Liver (tissue), 9 donors: Measurements from ENCODE around the gene RPS6KC1. TPM values are rescaled to one million over a fixed set of nuclear protein-coding genes. Genes with fewer than 3 reads are reported as not detected.

Source experiments
- DNase-seq: peaks from one replicate; pipeline ENCODE4 v3.0.0-alpha.2; 2017; ENCODE audit warnings: low spot score
- H3K27ac ChIP-seq, 2 donors: one replicate each; pipeline ENCODE4 v1.7.0; 2013; ENCODE audit warnings: inconsistent platforms in 2 of 2, low read length in 2 of 2, control low read depth in 1 of 2, low read depth in 1 of 2, mild to moderate bottlenecking in 1 of 2
- H3K27me3 ChIP-seq, 4 donors: one replicate each; pipeline versions ENCODE4 v1.6.1 to v1.7.0; 2013; ENCODE audit warnings: low read length in 3 of 4, inconsistent platforms in 1 of 4, mild to moderate bottlenecking in 1 of 4, moderate library complexity in 1 of 4; ENCODE audit not compliant: control insufficient read depth in 4 of 4, insufficient read depth in 4 of 4
- H3K36me3 ChIP-seq, 4 donors: one replicate each; pipeline versions ENCODE4 v1.6.1 to v1.7.0; 2013; ENCODE audit warnings: low read length in 3 of 4, mild to moderate bottlenecking in 3 of 4, low read depth in 1 of 4, moderate library complexity in 1 of 4; ENCODE audit not compliant: control insufficient read depth in 4 of 4, insufficient read depth in 3 of 4
- H3K4me1 ChIP-seq, 4 donors: one replicate each; pipeline versions ENCODE4 v1.6.1 to v1.7.0; 2013; ENCODE audit warnings: low read length in 3 of 4, mild to moderate bottlenecking in 3 of 4, moderate library complexity in 1 of 4; ENCODE audit not compliant: control insufficient read depth in 4 of 4, insufficient read depth in 4 of 4
- H3K4me3 ChIP-seq, 3 donors: one replicate each; pipeline versions ENCODE4 v1.6.1 to v1.7.0; 2013; ENCODE audit warnings: low read length in 3 of 3, control low read depth in 1 of 3, low read depth in 1 of 3, mild to moderate bottlenecking in 1 of 3
- H3K9ac ChIP-seq, 2 donors: one replicate each; pipeline ENCODE4 v1.7.0; 2013; ENCODE audit warnings: low read length in 2 of 2, mild to moderate bottlenecking in 2 of 2, moderate library complexity in 2 of 2, control low read depth in 1 of 2, low read depth in 1 of 2
- H3K9me3 ChIP-seq, 4 donors: one replicate each; pipeline versions ENCODE4 v1.6.1 to v1.7.0; 2013; ENCODE audit warnings: low read length in 3 of 4; ENCODE audit not compliant: control insufficient read depth in 4 of 4
- EGR1 ChIP-seq, 2 donors: IDR thresholded peaks; 2 replicates each; pipeline ENCODE4 v1.6.1; 2016 to 2018; ENCODE audit warnings: antibody characterized with exemption in 2 of 2, low read depth in 2 of 2
- FOXA1 ChIP-seq: IDR thresholded peaks from 2 replicates; pipeline ENCODE4 v1.6.1; 2016; ENCODE audit warnings: antibody characterized with exemption
- GABPA ChIP-seq, 2 donors: IDR thresholded peaks in 1 of 2; conservative IDR thresholded peaks in 1 of 2; 2 replicates each; pipeline ENCODE4 v1.6.1; 2016; ENCODE audit warnings: antibody characterized with exemption in 2 of 2, mild to moderate bottlenecking in 1 of 2, moderate library complexity in 1 of 2
- HNF4A ChIP-seq, 2 donors: conservative IDR thresholded peaks; 2 replicates each; pipeline ENCODE4 v1.6.1; 2016; ENCODE audit warnings: antibody characterized with exemption in 2 of 2, mild to moderate bottlenecking in 2 of 2
- HNF4G ChIP-seq: IDR thresholded peaks from 2 replicates; pipeline ENCODE4 v1.6.1; 2016; ENCODE audit warnings: antibody characterized with exemption
- JUND ChIP-seq, 2 donors: IDR thresholded peaks; 2 replicates each; pipeline ENCODE4 v1.6.1; 2016; ENCODE audit warnings: antibody characterized with exemption in 2 of 2
- RXRA ChIP-seq, 2 donors: IDR thresholded peaks; 2 replicates each; pipeline ENCODE4 v1.6.1; 2017 to 2018; ENCODE audit warnings: antibody characterized with exemption in 2 of 2, mild to moderate bottlenecking in 1 of 2
- SP1 ChIP-seq: IDR thresholded peaks from 2 replicates; pipeline ENCODE4 v1.6.1; 2018; ENCODE audit warnings: antibody characterized with exemption, mild to moderate bottlenecking
- TAF1 ChIP-seq: conservative IDR thresholded peaks from 2 replicates; pipeline ENCODE4 v1.6.1; 2016; ENCODE audit warnings: antibody characterized with exemption, mild to moderate bottlenecking
- YY1 ChIP-seq: IDR thresholded peaks from 2 replicates; pipeline ENCODE4 v1.6.1; 2016; ENCODE audit warnings: antibody characterized with exemption, mild to moderate bottlenecking
- WGBS: extraction: QIAGEN DNeasy Blood & Tissue Kit; methylation state at CpG from one replicate; pipeline ENCODE4 v1.1.7; 2013; 5-methylcytosine and 5-hydroxymethylcytosine counted together
- polyA plus RNA-seq, 2 donors: library from polyadenylated mRNA; stranded (reverse) in 1 of 2; unstranded in 1 of 2; fragments of 200-250 nt in 1 of 2; fragments of >200 nt in 1 of 2; fragmentation: Nextera tagmentation in 1 of 2; extraction: Ambion mirVana in 1 of 2; gene quantifications; one replicate each; pipeline versions ENCODE4 v1.2.1 to v1.2.3, GENCODE V29; 2013 to 2015
- total RNA-seq, 2 donors: library from RNA; depleted of rRNA; stranded (reverse); fragments of >200 nt; gene quantifications; one replicate each; pipeline ENCODE4 v1.2.3, GENCODE V29; 2014
- TF ChIP-seq, protein P1 (sequence below): IDR thresholded peaks from 2 replicates; pipeline ENCODE4 v1.6.1; 2016; ENCODE audit warnings: antibody characterized with exemption
- TF ChIP-seq, protein P2 (sequence below): IDR thresholded peaks from 2 replicates; pipeline ENCODE4 v1.6.1; 2016; ENCODE audit warnings: antibody characterized with exemption, mild to moderate bottlenecking
- TF ChIP-seq, protein P3 (sequence below): IDR thresholded peaks from 2 replicates; pipeline ENCODE4 v1.6.1; 2016; ENCODE audit warnings: antibody characterized with exemption
- TF ChIP-seq, protein P4 (sequence below): IDR thresholded peaks from 2 replicates; pipeline ENCODE4 v1.6.1; 2016; ENCODE audit warnings: antibody characterized with exemption
- TF ChIP-seq, protein P5 (sequence below): fragments of 150-350 bp; IDR thresholded peaks from 2 replicates; pipeline ENCODE4 v1.5.1; 2017; ENCODE audit warnings: improper control_type of control experiment, low read depth, low read length; ENCODE audit not compliant: missing input control
- donor health status: healthy.
- donor health status: healthy.
- donor health status: healthy.
- donor health status: healthy.
- donor health status: healthy.

Gene RPS6KC1
- total and polyA plus RNA-seq, 4 donors = 3.5 to 15.6 (median 9.8) TPM

DNA sequence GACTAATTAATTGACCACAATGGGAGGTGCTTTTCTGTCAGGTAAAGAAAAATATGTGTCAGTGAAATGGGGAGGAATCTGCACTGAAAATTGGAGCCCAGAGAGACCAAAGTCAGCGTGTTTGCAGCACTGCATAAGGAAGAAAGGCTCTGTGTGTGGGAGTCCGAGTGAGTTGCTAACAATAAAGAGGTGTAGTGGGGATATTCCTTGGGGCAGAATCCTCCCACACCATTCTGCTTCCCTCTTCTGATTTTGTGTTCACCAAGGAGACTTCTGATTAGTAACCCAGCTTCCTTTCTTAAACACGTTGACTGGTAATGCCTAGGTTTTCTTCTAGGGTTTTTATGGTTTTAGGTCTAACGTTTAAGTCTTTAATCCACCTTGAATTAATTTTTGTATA, 240.5 kb downstream of the RPS6KC1 start:
- TF ChIP-seq, protein P1, sequence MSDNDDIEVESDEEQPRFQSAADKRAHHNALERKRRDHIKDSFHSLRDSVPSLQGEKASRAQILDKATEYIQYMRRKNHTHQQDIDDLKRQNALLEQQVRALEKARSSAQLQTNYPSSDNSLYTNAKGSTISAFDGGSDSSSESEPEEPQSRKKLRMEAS = no peak
- no peak for TF ChIP-seq FOXA1
- TF ChIP-seq SP1 = no peak
- TF ChIP-seq, protein P2, sequence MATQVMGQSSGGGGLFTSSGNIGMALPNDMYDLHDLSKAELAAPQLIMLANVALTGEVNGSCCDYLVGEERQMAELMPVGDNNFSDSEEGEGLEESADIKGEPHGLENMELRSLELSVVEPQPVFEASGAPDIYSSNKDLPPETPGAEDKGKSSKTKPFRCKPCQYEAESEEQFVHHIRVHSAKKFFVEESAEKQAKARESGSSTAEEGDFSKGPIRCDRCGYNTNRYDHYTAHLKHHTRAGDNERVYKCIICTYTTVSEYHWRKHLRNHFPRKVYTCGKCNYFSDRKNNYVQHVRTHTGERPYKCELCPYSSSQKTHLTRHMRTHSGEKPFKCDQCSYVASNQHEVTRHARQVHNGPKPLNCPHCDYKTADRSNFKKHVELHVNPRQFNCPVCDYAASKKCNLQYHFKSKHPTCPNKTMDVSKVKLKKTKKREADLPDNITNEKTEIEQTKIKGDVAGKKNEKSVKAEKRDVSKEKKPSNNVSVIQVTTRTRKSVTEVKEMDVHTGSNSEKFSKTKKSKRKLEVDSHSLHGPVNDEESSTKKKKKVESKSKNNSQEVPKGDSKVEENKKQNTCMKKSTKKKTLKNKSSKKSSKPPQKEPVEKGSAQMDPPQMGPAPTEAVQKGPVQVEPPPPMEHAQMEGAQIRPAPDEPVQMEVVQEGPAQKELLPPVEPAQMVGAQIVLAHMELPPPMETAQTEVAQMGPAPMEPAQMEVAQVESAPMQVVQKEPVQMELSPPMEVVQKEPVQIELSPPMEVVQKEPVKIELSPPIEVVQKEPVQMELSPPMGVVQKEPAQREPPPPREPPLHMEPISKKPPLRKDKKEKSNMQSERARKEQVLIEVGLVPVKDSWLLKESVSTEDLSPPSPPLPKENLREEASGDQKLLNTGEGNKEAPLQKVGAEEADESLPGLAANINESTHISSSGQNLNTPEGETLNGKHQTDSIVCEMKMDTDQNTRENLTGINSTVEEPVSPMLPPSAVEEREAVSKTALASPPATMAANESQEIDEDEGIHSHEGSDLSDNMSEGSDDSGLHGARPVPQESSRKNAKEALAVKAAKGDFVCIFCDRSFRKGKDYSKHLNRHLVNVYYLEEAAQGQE = no peak
- TF ChIP-seq, protein P3, sequence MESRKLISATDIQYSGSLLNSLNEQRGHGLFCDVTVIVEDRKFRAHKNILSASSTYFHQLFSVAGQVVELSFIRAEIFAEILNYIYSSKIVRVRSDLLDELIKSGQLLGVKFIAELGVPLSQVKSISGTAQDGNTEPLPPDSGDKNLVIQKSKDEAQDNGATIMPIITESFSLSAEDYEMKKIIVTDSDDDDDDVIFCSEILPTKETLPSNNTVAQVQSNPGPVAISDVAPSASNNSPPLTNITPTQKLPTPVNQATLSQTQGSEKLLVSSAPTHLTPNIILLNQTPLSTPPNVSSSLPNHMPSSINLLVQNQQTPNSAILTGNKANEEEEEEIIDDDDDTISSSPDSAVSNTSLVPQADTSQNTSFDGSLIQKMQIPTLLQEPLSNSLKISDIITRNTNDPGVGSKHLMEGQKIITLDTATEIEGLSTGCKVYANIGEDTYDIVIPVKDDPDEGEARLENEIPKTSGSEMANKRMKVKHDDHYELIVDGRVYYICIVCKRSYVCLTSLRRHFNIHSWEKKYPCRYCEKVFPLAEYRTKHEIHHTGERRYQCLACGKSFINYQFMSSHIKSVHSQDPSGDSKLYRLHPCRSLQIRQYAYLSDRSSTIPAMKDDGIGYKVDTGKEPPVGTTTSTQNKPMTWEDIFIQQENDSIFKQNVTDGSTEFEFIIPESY = no peak
- no peak for TF ChIP-seq HNF4G
- TF ChIP-seq, protein P4, sequence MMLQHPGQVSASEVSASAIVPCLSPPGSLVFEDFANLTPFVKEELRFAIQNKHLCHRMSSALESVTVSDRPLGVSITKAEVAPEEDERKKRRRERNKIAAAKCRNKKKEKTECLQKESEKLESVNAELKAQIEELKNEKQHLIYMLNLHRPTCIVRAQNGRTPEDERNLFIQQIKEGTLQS = no peak
- Histone ChIP-seq H3K4me1 (no peaks in the 10 kb centered on the region), H3K4me3 (no peak overlapping the region), H3K9me3 (peaks cover 0 to 12% (median 2%) of the 10 kb centered on the region in 4 donors), H3K27me3 (no peaks in the 10 kb centered on the region), H3K27ac (no peak overlapping the region), H3K36me3 (no peaks in the 10 kb centered on the region), H3K9ac (no peak overlapping the region)
- DNase-seq = no peak
- 87% methylated on average over 4 of the region's 4 CpGs for WGBS

DNA sequence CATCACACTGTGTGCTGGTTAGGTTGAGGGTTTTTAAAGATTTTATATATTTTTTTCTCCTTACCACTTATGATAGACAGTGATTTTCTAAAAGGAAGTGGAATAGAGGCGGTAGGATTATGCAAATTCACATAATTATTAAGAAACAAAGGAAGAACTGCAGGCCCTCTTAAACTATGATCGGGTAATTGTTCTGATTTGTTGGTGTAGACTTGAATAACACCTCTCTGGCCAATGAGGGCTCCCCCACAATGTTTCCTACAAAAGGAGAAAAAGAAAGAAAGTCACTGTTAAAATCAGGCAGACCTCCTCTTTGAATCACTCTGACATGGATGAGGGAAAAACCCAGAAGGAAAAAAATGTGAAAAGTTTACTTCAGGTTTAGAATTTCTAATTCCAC, 241.6 kb downstream of the RPS6KC1 start:
- TF ChIP-seq TAF1 (no peak), EGR1 (IDR thresholded peaks at IDR 0.05; ENCODE audit: low read depth in 2 of 2) (no peak), RXRA (IDR thresholded peaks at IDR 0.05) (no peak), FOXA1 (no peak), JUND (IDR thresholded peaks at IDR 0.05) (no peak), HNF4A (conservative IDR thresholded peaks at IDR 0.05) (no peak), GABPA (IDR thresholded peaks at IDR 0.05 in 1 of 2, conservative IDR thresholded peaks at IDR 0.05 in 1 of 2) (no peak), YY1 (no peak), SP1 (no peak), HNF4G (no peak)
- TF ChIP-seq, protein P5, sequence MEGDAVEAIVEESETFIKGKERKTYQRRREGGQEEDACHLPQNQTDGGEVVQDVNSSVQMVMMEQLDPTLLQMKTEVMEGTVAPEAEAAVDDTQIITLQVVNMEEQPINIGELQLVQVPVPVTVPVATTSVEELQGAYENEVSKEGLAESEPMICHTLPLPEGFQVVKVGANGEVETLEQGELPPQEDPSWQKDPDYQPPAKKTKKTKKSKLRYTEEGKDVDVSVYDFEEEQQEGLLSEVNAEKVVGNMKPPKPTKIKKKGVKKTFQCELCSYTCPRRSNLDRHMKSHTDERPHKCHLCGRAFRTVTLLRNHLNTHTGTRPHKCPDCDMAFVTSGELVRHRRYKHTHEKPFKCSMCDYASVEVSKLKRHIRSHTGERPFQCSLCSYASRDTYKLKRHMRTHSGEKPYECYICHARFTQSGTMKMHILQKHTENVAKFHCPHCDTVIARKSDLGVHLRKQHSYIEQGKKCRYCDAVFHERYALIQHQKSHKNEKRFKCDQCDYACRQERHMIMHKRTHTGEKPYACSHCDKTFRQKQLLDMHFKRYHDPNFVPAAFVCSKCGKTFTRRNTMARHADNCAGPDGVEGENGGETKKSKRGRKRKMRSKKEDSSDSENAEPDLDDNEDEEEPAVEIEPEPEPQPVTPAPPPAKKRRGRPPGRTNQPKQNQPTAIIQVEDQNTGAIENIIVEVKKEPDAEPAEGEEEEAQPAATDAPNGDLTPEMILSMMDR = no peak
- TF ChIP-seq, protein P3 = no peak
- TF ChIP-seq, protein P4 = no peak
- TF ChIP-seq, protein P2 = no peak
- TF ChIP-seq, protein P1 = no peak
- WGBS = 90% methylated on average over 2 of the region's 2 CpGs
- no peak overlapping the region for H3K4me3 ChIP-seq
- H3K4me1 ChIP-seq = no peaks in the 10 kb centered on the region
- DNase-seq = no peak
- no peaks in the 10 kb centered on the region for H3K27me3 ChIP-seq
- H3K36me3 ChIP-seq = no peaks in the 10 kb centered on the region
- peaks cover 6 to 23% (median 7%) of the 10 kb centered on the region in 4 donors for H3K9me3 ChIP-seq
- no peak overlapping the region for H3K9ac ChIP-seq
- H3K27ac ChIP-seq = no peak overlapping the region
